PC-9 (cell line): ENCODE measurements around the gene EYA2. TPM values are rescaled to one million over a fixed set of nuclear protein-coding genes. Genes with fewer than 3 reads are reported as not detected.

Source experiments
- BruUV-seq: library from RNA; stranded (reverse); fragments of 400-500 nt; replicated peaks from 2 replicates; lab custom pipeline; 2021; lab: Mats Ljungman, UMichigan
- CTCF ChIA-PET: fragments of 300-600 bp; sonication (Branson Sonifier 250); formaldehyde crosslinking; loops from one replicate; lab custom pipeline; 2022; ENCODE audit warnings: antibody characterized with exemption; lab: Charles Lee
- POLR2A ChIA-PET: fragments of 300-600 bp; sonication (Branson Sonifier 250); formaldehyde crosslinking; loops from one replicate; lab custom pipeline; 2022; ENCODE audit warnings: antibody characterized with exemption; ENCODE audit not compliant: unreplicated experiment; lab: Charles Lee
- DNase-seq, 2 experiments: peaks; one replicate each; pipeline versions ENCODE4 v3.0.0 to v3.0.0-alpha.2; 2015 to 2022; ENCODE audit warnings: mixed read lengths in 1 of 2
- H2AFZ ChIP-seq: fragments of 200-600 bp; sonication (generic); 2 replicates; pipeline ENCODE4 v1.8.1; 2017; ENCODE audit warnings: antibody characterized with exemption
- H3F3A ChIP-seq: fragments of 200-600 bp; sonication (generic); 2 replicates; pipeline ENCODE4 v1.8.1; 2017; ENCODE audit warnings: antibody characterized with exemption, mild to moderate bottlenecking, low read depth; ENCODE audit not compliant: insufficient read depth
- H3K27ac ChIP-seq: fragments of 200-600 bp; sonication (generic); 2 replicates; pipeline ENCODE4 v1.6.1; 2016; ENCODE audit warnings: mixed run types
- H3K27me3 ChIP-seq: fragments of 200-600 bp; sonication (generic); 2 replicates; pipeline ENCODE4 v1.6.1; 2016; ENCODE audit warnings: low read depth, mixed run types; ENCODE audit not compliant: insufficient read depth
- H3K36me3 ChIP-seq: fragments of 200-600 bp; sonication (generic); 2 replicates; pipeline ENCODE4 v1.6.1; 2016; ENCODE audit warnings: low read depth, mixed run types
- H3K4me1 ChIP-seq: fragments of 200-600 bp; sonication (generic); replicated peaks from 2 replicates; pipeline ENCODE4 v1.6.1; 2016; ENCODE audit warnings: mixed run types; ENCODE audit not compliant: insufficient read depth
- H3K4me2 ChIP-seq: fragments of 200-600 bp; sonication (generic); 2 replicates; pipeline ENCODE4 v1.6.1; 2017; ENCODE audit warnings: mixed run types
- H3K4me3 ChIP-seq: fragments of 200-600 bp; sonication (generic); 2 replicates; pipeline ENCODE4 v1.6.1; 2016; ENCODE audit warnings: mixed run types
- H3K79me2 ChIP-seq: fragments of 200-600 bp; sonication (generic); 2 replicates; pipeline ENCODE4 v1.6.1; 2017; ENCODE audit warnings: low read depth, mixed run types
- H3K9me2 ChIP-seq: fragments of 200-600 bp; sonication (generic); 2 replicates; pipeline ENCODE4 v1.8.1; 2017; ENCODE audit warnings: mild to moderate bottlenecking; ENCODE audit not compliant: insufficient read depth
- H3K9me3 ChIP-seq: fragments of 200-600 bp; sonication (generic); 2 replicates; pipeline ENCODE4 v1.8.1; 2016; ENCODE audit warnings: low read depth; ENCODE audit not compliant: insufficient read depth
- H4K20me1 ChIP-seq: fragments of 200-600 bp; sonication (generic); 2 replicates; pipeline ENCODE4 v1.8.1; 2017; ENCODE audit not compliant: insufficient read depth
- EZH2 ChIP-seq: fragments of 200-600 bp; sonication (generic); IDR thresholded peaks from 2 replicates; pipeline ENCODE4 v1.8.0; 2017; ENCODE audit warnings: antibody characterized with exemption, low read depth
- intact Hi-C: fragments of 100-400 bp; cut with micrococcal nuclease; formaldehyde crosslinking; loops from one replicate; pipeline ENCODE4 v1.10.0; 2022; ENCODE audit not compliant: unreplicated experiment
- total RNA-seq: library from RNA; stranded (reverse); gene quantifications from 2 replicates; pipeline ENCODE4 v1.2.3, GENCODE V29; 2021
- TF ChIP-seq, protein P1 (sequence below): fragments of 200-600 bp; sonication (generic); conservative IDR thresholded peaks from 2 replicates; pipeline ENCODE4 v1.6.1; 2017; ENCODE audit warnings: mixed run types, antibody characterized with exemption, mild to moderate bottlenecking, moderate library complexity

EYA2 gene
- total RNA-seq, 1 experiment from 2014 or later = not detected

DNA sequence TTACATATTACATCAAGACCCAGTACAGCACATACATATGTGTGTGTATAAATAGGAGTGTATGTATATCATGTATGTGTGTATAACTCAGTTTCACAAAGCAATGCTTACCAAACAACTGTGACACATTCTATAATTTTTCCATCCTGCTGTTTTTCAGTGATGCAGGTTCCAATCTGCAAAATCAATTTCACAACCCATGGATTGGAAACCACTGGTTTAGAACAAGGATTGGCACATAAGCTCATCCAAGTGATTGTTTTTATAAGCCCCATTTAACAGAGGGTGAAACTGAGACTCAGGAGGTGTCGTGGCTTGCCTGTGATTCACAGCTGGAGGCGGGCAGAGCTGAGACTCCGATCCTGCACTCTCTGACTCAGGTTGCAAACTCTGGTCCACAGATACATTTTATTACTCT is 303.6 kb downstream of the EYA2 start:
- ChIA-PET CTCF (no interaction called here), POLR2A (no interaction called here)
- no TSS peak for BruUV-seq
- Histone ChIP-seq H3K4me3 (no peak overlapping the region), H3F3A (no peaks in the 10 kb centered on the region), H3K9me3 (no peaks in the 10 kb centered on the region), H3K27me3 (no peaks in the 10 kb centered on the region), H3K36me3 (no peaks in the 10 kb centered on the region), H3K27ac (no peak overlapping the region), H4K20me1 (no peaks in the 10 kb centered on the region), H3K4me2 (no peak overlapping the region), H3K9me2 (no peaks in the 10 kb centered on the region), H3K4me1 (peaks cover 11% of the 10 kb centered on the region; the same call in 1 of the 2 replicates), H3K79me2 (no peaks in the 10 kb centered on the region), H2AFZ (no peak overlapping the region)
- DNase-seq = no peak
- intact Hi-C loops = loop anchor here (5.0 to 10.0 kb wide), 2 partner anchors 443 to 1099 kb away; no protein-coding TSS in a partner anchor
- TF ChIP-seq EZH2 = no peak
- TF ChIP-seq, protein P1, sequence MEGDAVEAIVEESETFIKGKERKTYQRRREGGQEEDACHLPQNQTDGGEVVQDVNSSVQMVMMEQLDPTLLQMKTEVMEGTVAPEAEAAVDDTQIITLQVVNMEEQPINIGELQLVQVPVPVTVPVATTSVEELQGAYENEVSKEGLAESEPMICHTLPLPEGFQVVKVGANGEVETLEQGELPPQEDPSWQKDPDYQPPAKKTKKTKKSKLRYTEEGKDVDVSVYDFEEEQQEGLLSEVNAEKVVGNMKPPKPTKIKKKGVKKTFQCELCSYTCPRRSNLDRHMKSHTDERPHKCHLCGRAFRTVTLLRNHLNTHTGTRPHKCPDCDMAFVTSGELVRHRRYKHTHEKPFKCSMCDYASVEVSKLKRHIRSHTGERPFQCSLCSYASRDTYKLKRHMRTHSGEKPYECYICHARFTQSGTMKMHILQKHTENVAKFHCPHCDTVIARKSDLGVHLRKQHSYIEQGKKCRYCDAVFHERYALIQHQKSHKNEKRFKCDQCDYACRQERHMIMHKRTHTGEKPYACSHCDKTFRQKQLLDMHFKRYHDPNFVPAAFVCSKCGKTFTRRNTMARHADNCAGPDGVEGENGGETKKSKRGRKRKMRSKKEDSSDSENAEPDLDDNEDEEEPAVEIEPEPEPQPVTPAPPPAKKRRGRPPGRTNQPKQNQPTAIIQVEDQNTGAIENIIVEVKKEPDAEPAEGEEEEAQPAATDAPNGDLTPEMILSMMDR = no peak

DNA sequence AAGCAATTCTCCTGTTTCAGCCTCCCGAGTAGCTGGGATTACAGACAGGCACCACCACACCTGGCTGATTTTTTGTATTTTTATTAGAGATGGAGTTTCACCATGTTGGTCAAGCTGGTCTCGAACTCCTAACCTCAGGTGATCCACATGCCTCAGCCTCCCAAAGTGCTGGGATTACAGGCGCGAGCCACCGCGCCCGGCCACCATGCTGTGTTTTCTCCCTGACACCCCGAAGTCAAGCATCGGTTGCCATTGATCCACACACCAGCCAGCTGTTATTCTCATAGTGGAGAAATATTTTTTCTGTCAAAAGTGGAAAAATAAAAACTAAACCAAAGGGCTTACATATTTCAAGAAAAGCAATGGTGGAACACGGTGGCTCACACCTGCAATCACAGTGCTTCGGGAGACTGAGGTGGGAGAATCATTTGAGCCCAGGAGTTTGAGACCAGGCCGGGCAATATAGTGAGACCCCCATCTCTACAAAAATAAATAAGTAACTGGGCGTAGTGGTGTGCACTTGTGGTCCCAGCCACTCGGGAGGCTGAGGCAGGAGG is 304.4 kb downstream of the EYA2 start:
- ChIA-PET POLR2A (no interaction called here), CTCF (interaction anchor here (0.7 kb wide), 1 partner anchor 209 kb away, joined by 3 read pairs; no protein-coding TSS in a partner anchor)
- H3K4me1 ChIP-seq = peaks cover 19% of the 10 kb centered on the region
- intact Hi-C loops = loop anchor here (5.0 to 10.0 kb wide), 2 partner anchors 444 to 1098 kb away; no protein-coding TSS in a partner anchor
- no TSS peak for BruUV-seq
- H2AFZ ChIP-seq = no peak overlapping the region
- no peaks in the 10 kb centered on the region for H3K9me3 ChIP-seq
- H3K79me2 ChIP-seq = no peaks in the 10 kb centered on the region
- no peak overlapping the region for H3K27ac ChIP-seq
- no peaks in the 10 kb centered on the region for H3K27me3 ChIP-seq
- TF ChIP-seq, protein P1 = no peak
- TF ChIP-seq EZH2 = no peak
- H3F3A ChIP-seq = peaks cover 8% of the 10 kb centered on the region; the same call in 1 of the 2 replicates
- no peaks in the 10 kb centered on the region for H3K36me3 ChIP-seq
- no peaks in the 10 kb centered on the region for H4K20me1 ChIP-seq
- no peak overlapping the region for H3K4me2 ChIP-seq
- H3K9me2 ChIP-seq = no peaks in the 10 kb centered on the region
- no peak overlapping the region for H3K4me3 ChIP-seq
- no peak for DNase-seq

DNA sequence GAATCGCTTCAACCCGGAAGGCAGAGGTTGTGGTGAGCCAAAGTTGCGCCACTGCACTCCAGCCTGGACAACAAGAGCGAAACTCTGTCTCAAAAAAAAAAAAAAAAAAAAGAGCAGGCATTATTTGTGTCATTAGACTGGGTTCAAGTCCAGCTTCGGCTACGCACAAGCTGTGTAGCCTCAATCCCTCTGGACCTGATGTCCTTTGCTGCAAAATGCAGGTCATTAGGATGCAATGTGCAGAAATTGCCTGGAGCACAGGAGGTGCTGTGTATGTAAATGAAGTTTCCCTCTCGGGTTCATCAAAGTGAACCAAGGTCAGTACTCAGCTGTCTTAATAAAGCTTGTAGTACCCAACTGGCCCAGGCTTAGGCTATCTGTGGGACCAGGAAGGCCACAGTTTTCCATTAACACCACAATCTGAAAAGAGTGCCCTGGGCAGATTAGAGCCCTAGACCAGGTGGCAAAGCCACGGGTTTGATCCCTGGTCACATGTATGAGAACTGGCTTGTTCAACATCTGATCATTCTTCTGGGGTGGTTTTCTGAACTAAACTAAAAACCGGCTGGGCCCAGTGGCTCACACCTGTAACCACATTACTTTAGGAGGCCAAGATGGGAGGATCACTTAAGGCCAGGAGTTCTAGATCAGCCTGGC is 306.6 kb downstream of the EYA2 start:
- Histone ChIP-seq H3K4me3 (no peak overlapping the region), H4K20me1 (no peaks in the 10 kb centered on the region), H3K27me3 (no peaks in the 10 kb centered on the region), H3K36me3 (no peaks in the 10 kb centered on the region), H3K79me2 (no peaks in the 10 kb centered on the region), H3K4me1 (peaks cover 41% of the 10 kb centered on the region), H3F3A (peaks cover 29% of the 10 kb centered on the region), H3K9me3 (no peaks in the 10 kb centered on the region), H3K9me2 (no peaks in the 10 kb centered on the region), H3K4me2 (no peak overlapping the region), H2AFZ (no peak overlapping the region), H3K27ac (no peak overlapping the region)
- TF ChIP-seq, protein P1 = no peak
- no peak for TF ChIP-seq EZH2
- BruUV-seq = no TSS peak
- no peak for DNase-seq
- intact Hi-C loops = no loop called here
- CTCF ChIA-PET = no interaction called here
- POLR2A ChIA-PET = no interaction called here
